Pons (tissue), 1 donor: ENCODE results near the gene TNFRSF18.
"Not testable (repeated sequence)": the region's sequence is repeated elsewhere in the genome, so short reads cannot be mapped to it uniquely, and the experiment has no call there.

Source experiments
- DNase-seq: peaks from one replicate; pipeline ENCODE4 v3.0.0-alpha.2; 2016; ENCODE audit warnings: low spot score

The TNFRSF18 gene

GRCh38 chr1:1206376-1206965 lies at the start of gene TNFRSF18:
TNFRSF18 (minus strand) TSS chr1:1206592; CDS start chr1:1206571, 21 bp downstream.
- DNase-seq, result no peak

GRCh38 chr1:1255611-1256010 lies 49.2 kb upstream of the TNFRSF18 start:
- DNase-seq, result no peak

GRCh38 chr1:1255078-1255477 lies 48.7 kb upstream of the TNFRSF18 start:
- no peak for DNase-seq

- DNase-seq, result no peak
These were observed 48.2 kb upstream of the TNFRSF18 start for GRCh38 chr1:1254667-1254998.

GRCh38 chr1:1253972-1254666 lies 47.7 kb upstream of the TNFRSF18 start:
- no peak for DNase-seq

GRCh38 chr1:1253314-1253713 lies 46.9 kb upstream of the TNFRSF18 start:
- DNase-seq, result no peak

- DNase-seq, result no peak
These were observed 44.4 kb upstream of the TNFRSF18 start for GRCh38 chr1:1250786-1251284.

- DNase-seq, result not testable (repeated sequence)
These were observed 41.9 kb upstream of the TNFRSF18 start for GRCh38 chr1:1248009-1248913.

- DNase-seq, result no peak
These were observed 41.0 kb upstream of the TNFRSF18 start for GRCh38 chr1:1247341-1247913.

- DNase-seq, result no peak
These were observed 40.4 kb upstream of the TNFRSF18 start, which contains the start of gene C1QTNF12 for GRCh38 chr1:1246577-1247340. C1QTNF12 (minus strand) TSS chr1:1246722; CDS start chr1:1246690, 32 bp downstream.

GRCh38 chr1:1245817-1246576 lies 39.6 kb upstream of the TNFRSF18 start:
- DNase-seq, result no peak

GRCh38 chr1:1245178-1245816 lies 38.9 kb upstream of the TNFRSF18 start:
- no peak for DNase-seq

- no peak for DNase-seq
These were observed 37.9 kb upstream of the TNFRSF18 start for GRCh38 chr1:1244192-1244811.

- no peak for DNase-seq
These were observed 37.4 kb upstream of the TNFRSF18 start for GRCh38 chr1:1243807-1244191.

GRCh38 chr1:1243266-1243660 lies 36.9 kb upstream of the TNFRSF18 start:
- DNase-seq, result no peak

GRCh38 chr1:1242461-1243265 lies 36.3 kb upstream of the TNFRSF18 start:
- no peak for DNase-seq

- DNase-seq, result no peak
These were observed 35.3 kb upstream of the TNFRSF18 start for GRCh38 chr1:1241588-1242219.

- DNase-seq, result no peak
These were observed 34.6 kb upstream of the TNFRSF18 start for GRCh38 chr1:1240822-1241587.
